GM13976 (cell line): ENCODE measurements around the gene ZNF500.

Experiments used
- DNase-seq: peaks from one replicate; pipeline ENCODE4 v3.0.0; 2012; ENCODE audit warnings: low spot score
- in situ Hi-C: fragments of 300-500 bp; cut with MboI; formaldehyde crosslinking; loops from one replicate; pipeline ENCODE4 v1.12.0; 2022; ENCODE audit warnings: low sequenced_read_pairs, mixed read lengths, inconsistent platforms; ENCODE audit not compliant: unreplicated experiment
- TF ChIP-seq, protein P1 (sequence below): IDR thresholded peaks from 2 replicates; pipeline ENCODE4 v1.5.1; 2012; ENCODE audit warnings: borderline replicate concordance, mild to moderate bottlenecking; ENCODE audit not compliant: insufficient read depth; ENCODE audit errors: extremely low read depth, missing control alignments, control extremely low read depth

The ZNF500 gene

DNA sequence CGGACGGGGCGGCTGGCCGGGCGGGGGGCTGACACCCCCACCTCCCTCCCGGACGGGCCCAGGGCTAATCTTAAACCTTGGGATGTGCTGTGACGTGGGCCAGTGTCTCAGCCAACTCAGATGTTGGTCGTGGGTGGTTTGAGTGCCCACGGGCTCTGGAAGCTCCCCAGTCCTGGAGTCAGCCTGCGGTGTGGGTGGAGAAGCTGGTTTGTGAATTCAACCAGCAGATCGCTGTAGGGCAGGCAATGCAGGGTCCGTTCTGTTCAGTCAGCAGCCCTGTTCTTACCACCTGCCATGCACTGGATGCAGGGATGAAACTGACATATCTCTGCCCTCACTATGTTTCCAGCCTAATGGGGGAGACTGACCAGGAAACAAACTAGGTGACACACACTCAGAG, 8.0 kb upstream of the ZNF500 start:
- TF ChIP-seq, protein P1, sequence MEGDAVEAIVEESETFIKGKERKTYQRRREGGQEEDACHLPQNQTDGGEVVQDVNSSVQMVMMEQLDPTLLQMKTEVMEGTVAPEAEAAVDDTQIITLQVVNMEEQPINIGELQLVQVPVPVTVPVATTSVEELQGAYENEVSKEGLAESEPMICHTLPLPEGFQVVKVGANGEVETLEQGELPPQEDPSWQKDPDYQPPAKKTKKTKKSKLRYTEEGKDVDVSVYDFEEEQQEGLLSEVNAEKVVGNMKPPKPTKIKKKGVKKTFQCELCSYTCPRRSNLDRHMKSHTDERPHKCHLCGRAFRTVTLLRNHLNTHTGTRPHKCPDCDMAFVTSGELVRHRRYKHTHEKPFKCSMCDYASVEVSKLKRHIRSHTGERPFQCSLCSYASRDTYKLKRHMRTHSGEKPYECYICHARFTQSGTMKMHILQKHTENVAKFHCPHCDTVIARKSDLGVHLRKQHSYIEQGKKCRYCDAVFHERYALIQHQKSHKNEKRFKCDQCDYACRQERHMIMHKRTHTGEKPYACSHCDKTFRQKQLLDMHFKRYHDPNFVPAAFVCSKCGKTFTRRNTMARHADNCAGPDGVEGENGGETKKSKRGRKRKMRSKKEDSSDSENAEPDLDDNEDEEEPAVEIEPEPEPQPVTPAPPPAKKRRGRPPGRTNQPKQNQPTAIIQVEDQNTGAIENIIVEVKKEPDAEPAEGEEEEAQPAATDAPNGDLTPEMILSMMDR = no peak
- no peak for DNase-seq
- in situ Hi-C loops = no loop called here

- in situ Hi-C loops = no loop called here
- DNase-seq = no peak
- TF ChIP-seq, protein P1 = no peak
Measured at GRCh38 chr16:4772351-4772750, 5.4 kb upstream of the ZNF500 start.

DNA sequence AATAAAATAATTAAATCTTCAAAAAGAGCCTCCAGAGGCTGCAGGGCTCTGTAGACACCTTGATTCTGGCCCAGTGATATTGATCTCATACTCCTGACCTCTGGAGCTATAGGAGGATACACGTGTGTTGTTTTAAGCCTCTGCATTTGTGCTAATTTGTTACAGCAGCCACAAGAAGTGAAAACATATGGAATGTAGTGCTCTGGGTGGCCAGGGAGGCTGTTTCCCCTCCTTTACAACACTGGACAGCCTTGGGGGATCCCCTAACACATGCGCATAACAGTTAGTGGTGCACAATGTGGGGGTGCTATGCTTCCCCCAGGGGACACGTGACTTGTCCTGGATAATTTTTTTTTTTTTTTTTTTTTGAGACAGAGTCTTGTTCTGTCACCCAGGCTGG, 4.7 kb upstream of the ZNF500 start:
- in situ Hi-C loops = no loop called here
- TF ChIP-seq, protein P1 = no peak
- no peak for DNase-seq

- TF ChIP-seq, protein P1 = no peak
- no peak for DNase-seq
- in situ Hi-C loops = no loop called here
Measured at GRCh38 chr16:4769306-4769638, 2.3 kb upstream of the ZNF500 start.

DNA sequence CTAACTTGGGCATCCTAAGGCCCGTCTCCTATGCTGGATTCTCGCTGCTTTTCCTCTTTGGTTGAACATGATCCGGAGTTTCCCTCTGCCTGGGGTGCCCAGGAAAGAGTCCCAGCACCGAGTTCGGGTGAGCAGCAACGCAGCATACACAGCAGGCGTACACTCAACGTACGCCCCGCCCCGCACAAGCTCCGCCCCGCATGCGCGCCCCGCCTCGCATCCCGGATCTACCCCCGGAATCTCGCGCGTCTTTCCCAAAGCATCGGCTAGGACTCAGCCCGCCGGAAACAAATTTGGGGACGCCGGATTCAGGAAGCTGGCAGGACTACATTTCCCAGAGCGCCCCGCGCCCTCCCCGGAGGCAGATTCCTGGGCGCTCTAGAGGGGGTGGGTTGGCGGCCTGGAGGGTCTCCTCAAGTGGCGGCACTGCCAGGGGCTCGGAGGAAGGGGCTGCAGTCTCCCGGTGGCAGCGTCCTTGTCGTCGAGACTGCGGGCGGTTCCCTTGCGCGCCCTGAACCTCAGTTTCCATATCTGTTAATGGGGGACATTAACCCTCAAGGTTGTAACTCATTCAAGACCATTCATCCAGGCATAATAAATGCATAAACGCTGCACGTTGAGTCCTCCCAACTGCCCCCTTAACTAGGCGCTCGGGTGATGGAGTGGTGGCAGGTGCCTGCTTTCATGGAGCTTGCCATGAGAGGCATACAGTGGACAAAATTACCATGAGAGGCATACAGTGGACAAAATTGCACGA, 1.8 kb upstream of the ZNF500 start:
- TF ChIP-seq, protein P1 = no peak

GRCh38 chr16:4767872-4768548, 1.0 kb upstream of the ZNF500 start:
- no peak for DNase-seq
- in situ Hi-C loops = no loop called here
- TF ChIP-seq, protein P1 = no peak

More for the DNA sequence above, 1.8 kb upstream of the ZNF500 start:
- in situ Hi-C loops = no loop called here
- DNase-seq = peak; percentile 94
